PFSK-1 (cell line): ENCODE data around the gene RNF149.

Experiments used
- FOXP2 ChIP-seq: optimal IDR thresholded peaks from 2 replicates; pipeline ENCODE3; 2011; ENCODE audit warnings: borderline replicate concordance, control low read depth, inconsistent platforms; ENCODE audit not compliant: insufficient read depth; ENCODE audit errors: extremely low read length, extremely low read depth
- POLR2AphosphoS5 ChIP-seq: IDR thresholded peaks from 2 replicates; pipeline ENCODE4 v1.6.1; 2012; ENCODE audit warnings: low read depth, mild to moderate bottlenecking, control low read depth, low read length, moderate library complexity
- REST ChIP-seq, 2 experiments: IDR thresholded peaks; 2 replicates each; pipeline versions ENCODE4 v1.6.1 to v1.8.0; 2011 to 2012; ENCODE audit warnings: low read depth in 2 of 2, low read length in 2 of 2, control low read depth in 1 of 2, inconsistent platforms in 1 of 2, mild to moderate bottlenecking in 1 of 2, moderate library complexity in 1 of 2; ENCODE audit not compliant: insufficient read depth in 1 of 2
- SIN3A ChIP-seq: IDR thresholded peaks from 2 replicates; pipeline ENCODE4 v1.6.1; 2012; ENCODE audit warnings: mild to moderate bottlenecking, low read length, moderate library complexity, borderline replicate concordance; ENCODE audit not compliant: insufficient read depth
- TAF1 ChIP-seq: IDR thresholded peaks from 2 replicates; pipeline ENCODE4 v1.6.1; 2012; ENCODE audit warnings: low read length, control low read depth, borderline replicate concordance; ENCODE audit not compliant: insufficient read depth

The RNF149 gene

GRCh38 chr2:101238930-101239759 is 69.4 kb downstream of the RNF149 start:
- TF ChIP-seq REST (IDR thresholded peaks at IDR 0.05; ENCODE audit: insufficient read depth in 1 of 2, low read depth in 2 of 2, low read length in 2 of 2), result no peak
- no peak for TF ChIP-seq SIN3A
- no peak for TF ChIP-seq FOXP2
- TF ChIP-seq TAF1, result no peak
- no peak for TF ChIP-seq POLR2AphosphoS5

- no peak for TF ChIP-seq TAF1
- no peak for TF ChIP-seq FOXP2
- TF ChIP-seq REST (IDR thresholded peaks at IDR 0.05; ENCODE audit: insufficient read depth in 1 of 2, low read depth in 2 of 2, low read length in 2 of 2), result no peak
- TF ChIP-seq SIN3A, result no peak
- TF ChIP-seq POLR2AphosphoS5, result no peak
These were observed 74.1 kb downstream of the RNF149 start for GRCh38 chr2:101234169-101234938.

GRCh38 chr2:101232770-101233169 is 75.7 kb downstream of the RNF149 start:
- no peak for TF ChIP-seq TAF1
- TF ChIP-seq FOXP2, result no peak
- TF ChIP-seq SIN3A, result no peak
- TF ChIP-seq POLR2AphosphoS5, result no peak
- no peak for TF ChIP-seq REST (IDR thresholded peaks at IDR 0.05; ENCODE audit: insufficient read depth in 1 of 2, low read depth in 2 of 2, low read length in 2 of 2)

GRCh38 chr2:101231937-101232730 is 76.4 kb downstream of the RNF149 start:
- TF ChIP-seq POLR2AphosphoS5 (no peak), REST (IDR thresholded peaks at IDR 0.05; ENCODE audit: insufficient read depth in 1 of 2, low read depth in 2 of 2, low read length in 2 of 2) (no peak), FOXP2 (no peak)
